HCT116 (cell line): ENCODE measurements around the gene ABCC10. TPM values are rescaled to one million over a fixed set of nuclear protein-coding genes. Genes with fewer than 3 reads are reported as not detected.

Experiments used
- ATAC-seq: fragments of 200-7000 bp; cut with Tn5 transposase; 2 replicates; pipeline ENCODE4 v1.9.1; 2020; ENCODE audit warnings: mild to moderate bottlenecking, moderate library complexity
- BruUV-seq: library from RNA; stranded (reverse); fragments of 400-500 nt; replicated peaks from 2 replicates; lab custom pipeline; 2021; lab: Mats Ljungman, UMichigan
- CTCF ChIA-PET: fragments of 300-600 bp; sonication (Branson Sonifier 250); formaldehyde crosslinking; loops from one replicate; lab custom pipeline; 2021; ENCODE audit warnings: antibody characterized with exemption; lab: Charles Lee
- POLR2A ChIA-PET: fragments of 300-600, 350-600 bp; sonication (Branson Sonifier 250); formaldehyde crosslinking; loops from one replicate; lab custom pipeline; 2021; ENCODE audit warnings: antibody characterized with exemption; lab: Charles Lee
- RAD21 ChIA-PET, 2 experiments: fragments of 300-600 bp; sonication (Branson Sonifier 250); formaldehyde crosslinking; loops; one replicate each; lab custom pipeline; 2023; ENCODE audit warnings: low total read pairs in 2 of 2; ENCODE audit not compliant: uncharacterized antibody in 2 of 2, unreplicated experiment in 2 of 2, low non-redundant PET in 1 of 2; lab: Charles Lee
- DNase-seq: peaks from one replicate; pipeline ENCODE4 v3.0.0-alpha.2; 2010; ENCODE audit warnings: low read depth, low spot score
- H2AFZ ChIP-seq: fragments of 200-600 bp; shearing (Covaris generic), sonication (generic); 2 replicates; pipeline ENCODE4 v1.6.1; 2017; ENCODE audit warnings: low read depth, mixed run types, mixed read lengths, antibody characterized with exemption, low read length; ENCODE audit not compliant: poor library complexity, severe bottlenecking
- H3K27ac ChIP-seq: 2 replicates; pipeline ENCODE4 v1.5.1; 2012; ENCODE audit warnings: low read depth, low read length
- H3K27me3 ChIP-seq: fragments of 200-600 bp; sonication (generic); 2 replicates; pipeline ENCODE4 v1.6.1; 2016; ENCODE audit warnings: mixed run types, low read length, mixed read lengths; ENCODE audit not compliant: insufficient read depth
- H3K36me3 ChIP-seq, 2 experiments: fragments of 200-500 bp in 1 of 2; fragments of 200-600 bp in 1 of 2; sonication (Bioruptor generic) in 1 of 2; sonication (generic) in 1 of 2; 2 replicates each; pipeline versions ENCODE4 v1.5.1 to v1.6.1; 2014 to 2016; ENCODE audit warnings: low read length in 2 of 2, inconsistent platforms in 1 of 2, mixed read lengths in 1 of 2, mixed run types in 1 of 2; ENCODE audit not compliant: insufficient read depth in 2 of 2, control insufficient read depth in 1 of 2
- H3K4me1 ChIP-seq, 2 experiments: fragments of 200-600 bp in 1 of 2; sonication (generic) in 1 of 2; 2 replicates each; pipeline versions ENCODE4 v1.5.1 to v1.6.1; 2012 to 2017; ENCODE audit warnings: low read length in 2 of 2, inconsistent platforms in 1 of 2, mild to moderate bottlenecking in 1 of 2, mixed read lengths in 1 of 2, mixed run types in 1 of 2, moderate library complexity in 1 of 2; ENCODE audit not compliant: insufficient read depth in 2 of 2, control insufficient read depth in 1 of 2
- H3K4me2 ChIP-seq: fragments of 200-600 bp; sonication (generic); 2 replicates; pipeline ENCODE4 v1.6.1; 2017; ENCODE audit warnings: mixed run types, low read length, mixed read lengths
- H3K4me3 ChIP-seq, 2 experiments: fragments of 200-600 bp in 1 of 2; sonication (generic) in 1 of 2; replicated peaks in 1 of 2; 2 replicates each; pipeline ENCODE4 v1.5.1; 2011 to 2016; ENCODE audit warnings: low read length in 2 of 2, control low read depth in 1 of 2, low read depth in 1 of 2, mild to moderate bottlenecking in 1 of 2, mixed read lengths in 1 of 2, mixed run types in 1 of 2
- H3K79me2 ChIP-seq: fragments of 200-600 bp; sonication (generic); 2 replicates; pipeline ENCODE4 v1.6.1; 2017; ENCODE audit warnings: mild to moderate bottlenecking, mixed run types, low read length, moderate library complexity, mixed read lengths; ENCODE audit not compliant: insufficient read depth
- H3K9ac ChIP-seq: fragments of 200-600 bp; sonication (generic); 2 replicates; pipeline ENCODE4 v1.6.1; 2016; ENCODE audit warnings: low read length, mixed read lengths
- H3K9me2 ChIP-seq: fragments of 200-600 bp; sonication (generic), shearing (Covaris generic); 2 replicates; pipeline ENCODE4 v1.6.1; 2017; ENCODE audit warnings: mixed run types, mild to moderate bottlenecking, moderate library complexity; ENCODE audit not compliant: insufficient read depth
- H3K9me3 ChIP-seq, 2 experiments: fragments of 200-500 bp in 1 of 2; fragments of 200-600 bp in 1 of 2; sonication (Bioruptor generic) in 1 of 2; sonication (generic) in 1 of 2; 2 replicates each; pipeline ENCODE4 v1.6.1; 2014 to 2017; ENCODE audit warnings: low read length in 2 of 2, mixed read lengths in 2 of 2, inconsistent platforms in 1 of 2, low read depth in 1 of 2, mild to moderate bottlenecking in 1 of 2, mixed run types in 1 of 2, moderate library complexity in 1 of 2; ENCODE audit not compliant: control insufficient read depth in 1 of 2, insufficient read depth in 1 of 2
- H4K20me1 ChIP-seq: fragments of 200-600 bp; sonication (generic), shearing (Covaris generic); 2 replicates; pipeline ENCODE4 v1.6.1; 2017; ENCODE audit warnings: mixed run types, mild to moderate bottlenecking, moderate library complexity; ENCODE audit not compliant: insufficient read depth
- ATF3 ChIP-seq: IDR thresholded peaks from 2 replicates; pipeline ENCODE4 v1.6.1; 2012
- CBX3 ChIP-seq: IDR thresholded peaks from 2 replicates; pipeline ENCODE4 v1.6.1; 2012; ENCODE audit warnings: low read depth
- CEBPB ChIP-seq: IDR thresholded peaks from 2 replicates; pipeline ENCODE4 v1.6.1; 2012; ENCODE audit warnings: low read depth
- EGR1 ChIP-seq: IDR thresholded peaks from 2 replicates; pipeline ENCODE4 v1.6.1; 2012; ENCODE audit warnings: low read depth
- ELF1 ChIP-seq: IDR thresholded peaks from 2 replicates; pipeline ENCODE4 v1.6.1; 2012; ENCODE audit warnings: low read depth, borderline replicate concordance
- EZH2 ChIP-seq: fragments of 200-600 bp; sonication (generic); IDR thresholded peaks from 2 replicates; pipeline ENCODE4 v1.6.1; 2017; ENCODE audit warnings: antibody characterized with exemption, mixed run types
- EZH2phosphoT487 ChIP-seq: fragments of 200-600 bp; IDR thresholded peaks from 2 replicates; pipeline ENCODE4 v1.6.1; 2018; ENCODE audit warnings: antibody characterized with exemption, borderline replicate concordance
- JUND ChIP-seq: IDR thresholded peaks from 2 replicates; pipeline ENCODE4 v1.6.1; 2012
- POLR2A ChIP-seq: IDR thresholded peaks from 2 replicates; pipeline ENCODE4 v1.7.0; 2011; ENCODE audit warnings: borderline replicate concordance; ENCODE audit not compliant: insufficient read depth, insufficient read length; ENCODE audit errors: extremely low read depth
- POLR2AphosphoS5 ChIP-seq: IDR thresholded peaks from 2 replicates; pipeline ENCODE4 v1.6.1; 2011; ENCODE audit warnings: mild to moderate bottlenecking, low read depth, low read length, moderate library complexity
- RAD21 ChIP-seq: IDR thresholded peaks from 2 replicates; pipeline ENCODE4 v1.6.1; 2012; ENCODE audit warnings: low read depth, mild to moderate bottlenecking
- SIN3A ChIP-seq: IDR thresholded peaks from 2 replicates; pipeline ENCODE4 v1.6.1; 2012; ENCODE audit warnings: low read depth
- SP1 ChIP-seq: IDR thresholded peaks from 2 replicates; pipeline ENCODE4 v1.6.1; 2012; ENCODE audit warnings: low read depth
- SRF ChIP-seq: IDR thresholded peaks from 2 replicates; pipeline ENCODE4 v1.6.1; 2012; ENCODE audit warnings: low read depth
- YY1 ChIP-seq: IDR thresholded peaks from 2 replicates; pipeline ENCODE4 v1.6.1; 2011; ENCODE audit warnings: low read length, low read depth, moderate library complexity, mild to moderate bottlenecking; ENCODE audit not compliant: insufficient replicate concordance; ENCODE audit errors: extremely low read depth
- ZBTB33 ChIP-seq: IDR thresholded peaks from 2 replicates; pipeline ENCODE4 v1.6.1; 2011; ENCODE audit warnings: mild to moderate bottlenecking, low read length, moderate library complexity; ENCODE audit not compliant: insufficient replicate concordance; ENCODE audit errors: extremely low read depth
- ZFX ChIP-seq: fragments of 450-650 bp; IDR thresholded peaks from 2 replicates; pipeline ENCODE4 v1.6.1; 2017
- ZNF274 ChIP-seq: fragments of 200-500 bp; sonication (Bioruptor generic); IDR thresholded peaks from 2 replicates; pipeline ENCODE4 v1.6.1; 2014; ENCODE audit warnings: mild to moderate bottlenecking, low read depth, low read length, inconsistent platforms
- intact Hi-C: fragments of 100-400 bp; cut with micrococcal nuclease; formaldehyde crosslinking; loops from 2 replicates; pipeline ENCODE4 v1.10.0; 2022
- total RNA-seq: library from RNA; stranded (reverse); gene quantifications from one replicate; pipeline ENCODE4 v1.2.1, GENCODE V29; 2021; ENCODE audit not compliant: unreplicated experiment
- TF ChIP-seq, protein P1 (sequence below): IDR thresholded peaks from 2 replicates; pipeline ENCODE4 v1.6.1; 2012; ENCODE audit warnings: low read depth
- TF ChIP-seq, protein P2 (sequence below): IDR thresholded peaks from 2 replicates; pipeline ENCODE4 v1.6.1; 2012

Gene ABCC10
- total RNA-seq, 1 experiment from 2014 or later = 29.9 TPM

DNA sequence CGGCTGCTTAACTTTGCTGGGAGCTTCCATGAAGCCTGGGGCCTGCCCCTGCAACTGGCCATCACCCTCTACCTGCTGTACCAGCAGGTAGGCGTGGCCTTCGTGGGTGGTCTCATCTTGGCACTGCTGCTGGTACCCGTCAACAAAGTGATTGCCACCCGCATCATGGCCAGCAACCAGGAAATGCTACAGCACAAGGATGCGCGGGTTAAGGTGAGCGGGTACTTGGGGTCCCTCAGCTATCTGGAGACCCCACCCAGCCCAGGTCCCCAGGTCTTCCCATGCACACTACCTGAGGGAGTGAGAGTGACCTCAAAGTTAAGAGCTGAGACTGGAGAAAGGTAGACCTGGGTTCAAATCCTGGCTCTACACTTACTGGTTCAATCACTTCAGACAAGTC lies 5.8 kb downstream of the ABCC10 start:
- no TSS peak for BruUV-seq
- POLR2A ChIA-PET = no interaction called here
- Histone ChIP-seq H3K4me1 (peaks cover 17 to 24% of the 10 kb centered on the region in 2 experiments), H3K4me3 (no peak overlapping the region), H3K27me3 (no peaks in the 10 kb centered on the region), H3K9ac (no peak overlapping the region), H2AFZ (no peak overlapping the region), H3K9me2 (no peaks in the 10 kb centered on the region), H3K4me2 (no peak overlapping the region), H3K36me3 (no peaks in the 10 kb centered on the region), H4K20me1 (no peaks in the 10 kb centered on the region), H3K79me2 (peaks cover 10% of the 10 kb centered on the region), H3K27ac (no peak overlapping the region), H3K9me3 (no peaks in the 10 kb centered on the region)
- no peak for ATAC-seq
- RAD21 ChIA-PET = no interaction called here
- TF ChIP-seq ATF3 (no peak), POLR2A (no peak), YY1 (no peak), RAD21 (no peak), SP1 (no peak), ELF1 (no peak), EGR1 (no peak), CEBPB (no peak), ZFX (no peak), ZBTB33 (no peak), SIN3A (no peak), JUND (no peak), ZNF274 (no peak), POLR2AphosphoS5 (no peak), CBX3 (no peak), EZH2phosphoT487 (no peak), EZH2 (no peak), SRF (no peak)
- TF ChIP-seq, protein P1, sequence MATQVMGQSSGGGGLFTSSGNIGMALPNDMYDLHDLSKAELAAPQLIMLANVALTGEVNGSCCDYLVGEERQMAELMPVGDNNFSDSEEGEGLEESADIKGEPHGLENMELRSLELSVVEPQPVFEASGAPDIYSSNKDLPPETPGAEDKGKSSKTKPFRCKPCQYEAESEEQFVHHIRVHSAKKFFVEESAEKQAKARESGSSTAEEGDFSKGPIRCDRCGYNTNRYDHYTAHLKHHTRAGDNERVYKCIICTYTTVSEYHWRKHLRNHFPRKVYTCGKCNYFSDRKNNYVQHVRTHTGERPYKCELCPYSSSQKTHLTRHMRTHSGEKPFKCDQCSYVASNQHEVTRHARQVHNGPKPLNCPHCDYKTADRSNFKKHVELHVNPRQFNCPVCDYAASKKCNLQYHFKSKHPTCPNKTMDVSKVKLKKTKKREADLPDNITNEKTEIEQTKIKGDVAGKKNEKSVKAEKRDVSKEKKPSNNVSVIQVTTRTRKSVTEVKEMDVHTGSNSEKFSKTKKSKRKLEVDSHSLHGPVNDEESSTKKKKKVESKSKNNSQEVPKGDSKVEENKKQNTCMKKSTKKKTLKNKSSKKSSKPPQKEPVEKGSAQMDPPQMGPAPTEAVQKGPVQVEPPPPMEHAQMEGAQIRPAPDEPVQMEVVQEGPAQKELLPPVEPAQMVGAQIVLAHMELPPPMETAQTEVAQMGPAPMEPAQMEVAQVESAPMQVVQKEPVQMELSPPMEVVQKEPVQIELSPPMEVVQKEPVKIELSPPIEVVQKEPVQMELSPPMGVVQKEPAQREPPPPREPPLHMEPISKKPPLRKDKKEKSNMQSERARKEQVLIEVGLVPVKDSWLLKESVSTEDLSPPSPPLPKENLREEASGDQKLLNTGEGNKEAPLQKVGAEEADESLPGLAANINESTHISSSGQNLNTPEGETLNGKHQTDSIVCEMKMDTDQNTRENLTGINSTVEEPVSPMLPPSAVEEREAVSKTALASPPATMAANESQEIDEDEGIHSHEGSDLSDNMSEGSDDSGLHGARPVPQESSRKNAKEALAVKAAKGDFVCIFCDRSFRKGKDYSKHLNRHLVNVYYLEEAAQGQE = no peak
- TF ChIP-seq, protein P2, sequence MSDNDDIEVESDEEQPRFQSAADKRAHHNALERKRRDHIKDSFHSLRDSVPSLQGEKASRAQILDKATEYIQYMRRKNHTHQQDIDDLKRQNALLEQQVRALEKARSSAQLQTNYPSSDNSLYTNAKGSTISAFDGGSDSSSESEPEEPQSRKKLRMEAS = no peak
- no peak for DNase-seq
- CTCF ChIA-PET = no interaction called here
- intact Hi-C loops = no loop called here
